ENCODE measurements around the gene CTNS.

The CTNS gene

DNA sequence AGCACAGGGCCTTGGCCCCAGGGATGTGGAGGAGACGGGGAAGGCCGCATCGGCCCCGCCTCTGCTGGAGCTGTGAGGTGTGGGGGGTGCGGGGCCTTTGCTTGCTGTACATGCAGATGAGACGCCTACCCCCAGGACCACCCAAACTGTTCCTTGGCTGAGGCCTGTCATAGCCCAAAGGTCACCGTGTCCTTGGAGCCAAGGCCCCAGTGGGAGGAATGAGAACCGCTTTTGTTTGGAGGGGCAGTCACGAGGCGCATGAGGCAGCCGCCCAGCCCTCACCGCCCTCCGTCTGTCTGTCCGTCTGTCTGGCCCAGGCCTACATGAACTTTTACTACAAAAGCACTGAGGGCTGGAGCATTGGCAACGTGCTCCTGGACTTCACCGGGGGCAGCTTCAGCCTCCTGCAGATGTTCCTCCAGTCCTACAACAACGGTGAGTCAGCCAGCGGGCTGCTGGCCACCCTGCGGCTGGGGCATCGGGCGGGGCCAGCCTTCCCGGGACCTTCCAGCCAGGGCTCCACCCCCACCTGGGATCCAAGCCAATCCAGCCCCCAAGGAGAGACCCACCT lies 23.1 kb downstream of the CTNS start:
- no peak for FAIRE-seq

DNA sequence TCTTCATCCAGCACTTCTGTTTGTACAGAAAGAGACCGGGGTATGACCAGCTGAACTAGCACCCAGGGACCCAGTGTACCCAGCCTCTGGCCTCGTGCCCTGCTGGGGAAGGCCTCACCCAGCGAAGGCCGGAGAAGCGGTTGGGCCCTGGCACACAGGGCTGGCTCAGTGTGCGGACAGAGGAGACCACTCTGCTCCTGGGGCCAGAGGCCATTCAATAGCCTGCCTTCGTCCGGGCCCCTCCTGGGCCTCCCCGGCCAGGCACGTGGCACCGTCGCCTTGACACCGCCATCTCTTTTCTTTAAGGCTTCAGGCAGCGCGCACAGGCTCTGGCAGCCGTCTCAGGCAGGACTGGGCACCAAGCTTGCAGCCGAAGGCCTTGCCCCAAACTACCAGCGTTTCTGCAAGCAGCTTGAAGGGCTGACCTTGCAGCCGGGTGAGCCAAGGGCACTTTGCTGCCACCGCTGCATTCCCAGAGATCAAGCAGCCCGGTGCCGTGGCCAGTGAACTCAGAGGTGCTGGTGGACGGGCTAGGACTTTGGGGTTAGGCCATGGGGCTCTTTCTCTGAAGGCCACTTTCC lies 23.8 kb downstream of the CTNS start:
- no peak for FAIRE-seq

DNA sequence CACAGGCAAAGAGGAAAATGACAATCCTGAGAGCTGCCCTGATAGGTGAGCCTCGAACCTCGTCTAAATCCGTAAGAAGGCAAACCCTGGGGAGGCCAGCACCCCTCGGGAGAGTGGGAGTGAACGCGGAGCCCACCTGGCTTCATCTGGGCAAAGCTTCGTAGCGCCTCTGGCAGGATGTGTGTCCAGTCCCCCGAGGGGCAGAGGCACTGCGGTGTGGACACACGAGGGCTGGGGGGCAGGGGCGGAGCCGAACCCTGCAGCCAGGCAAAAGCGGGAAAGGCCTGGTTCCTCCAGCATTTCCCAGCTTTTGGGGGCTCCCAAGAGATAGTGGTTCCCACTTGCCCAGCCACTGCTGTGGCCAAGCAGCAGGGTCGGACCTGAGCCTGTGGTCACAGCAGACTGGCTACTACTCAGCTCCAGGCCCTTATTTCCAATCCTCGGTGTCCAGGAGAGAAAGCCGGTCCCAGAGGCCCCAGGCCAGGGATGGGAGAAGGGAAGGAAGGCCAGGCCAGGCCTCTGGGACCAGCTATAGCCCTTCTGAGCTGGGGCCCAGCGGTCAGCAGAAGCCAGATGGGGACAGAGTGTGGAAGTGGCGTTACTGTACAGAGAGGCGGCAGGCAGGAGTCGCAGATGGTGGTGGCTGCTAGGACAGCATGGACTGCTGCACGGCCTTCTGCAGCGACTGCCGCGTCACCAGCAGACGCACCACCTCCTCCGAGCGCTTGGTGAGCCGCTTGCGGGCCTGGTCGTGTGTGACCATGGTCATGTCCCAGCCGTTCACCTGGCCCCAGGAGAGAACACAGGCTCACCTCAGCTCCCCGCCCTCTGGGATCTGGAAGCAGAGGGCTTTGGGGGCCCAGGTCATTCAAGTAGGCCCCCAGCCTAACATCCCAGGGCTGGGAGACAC lies 26.8 kb downstream of the CTNS start:
- FAIRE-seq = no peak

DNA sequence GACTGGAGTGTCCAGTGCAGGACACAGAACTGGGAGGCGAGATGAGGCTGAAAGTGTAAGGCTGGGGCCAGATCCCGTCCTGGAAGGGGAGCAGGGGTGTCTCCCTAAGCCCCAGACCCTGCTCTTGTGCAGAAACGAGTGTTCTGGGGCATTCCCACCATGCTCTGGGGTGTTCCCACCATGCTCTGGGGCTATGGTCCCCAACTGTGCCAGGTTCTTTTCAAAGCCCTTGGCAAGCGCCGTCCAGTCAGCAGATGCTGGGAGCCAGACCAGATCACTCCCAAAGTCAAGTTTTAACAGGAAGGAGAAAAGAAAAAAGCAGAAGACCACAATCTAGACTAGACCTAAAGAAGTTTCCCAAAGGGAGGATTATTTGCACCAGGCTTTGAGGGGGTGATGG lies 29.3 kb downstream of the CTNS start:
- FAIRE-seq = no peak

DNA sequence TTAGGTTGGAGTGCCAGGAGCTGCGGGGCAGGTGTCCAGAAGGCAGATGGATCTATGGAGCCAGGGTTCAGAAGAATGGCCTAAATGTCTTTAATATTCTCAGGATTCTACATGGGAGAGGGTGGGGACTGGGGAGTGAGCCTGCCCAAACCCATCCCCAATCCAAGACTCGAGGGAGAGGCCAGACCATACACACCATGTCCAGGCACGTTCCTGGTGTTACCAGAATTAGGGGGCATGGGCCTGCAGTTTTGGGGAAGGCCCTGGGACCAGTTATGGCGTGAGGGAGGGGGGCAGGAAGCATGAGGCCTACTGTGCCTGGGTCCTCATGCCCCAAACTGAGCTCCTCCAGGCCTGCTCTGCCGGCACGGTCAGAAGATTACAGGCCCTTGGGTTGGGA lies 30.0 kb downstream of the CTNS start:
- no peak for FAIRE-seq

DNA sequence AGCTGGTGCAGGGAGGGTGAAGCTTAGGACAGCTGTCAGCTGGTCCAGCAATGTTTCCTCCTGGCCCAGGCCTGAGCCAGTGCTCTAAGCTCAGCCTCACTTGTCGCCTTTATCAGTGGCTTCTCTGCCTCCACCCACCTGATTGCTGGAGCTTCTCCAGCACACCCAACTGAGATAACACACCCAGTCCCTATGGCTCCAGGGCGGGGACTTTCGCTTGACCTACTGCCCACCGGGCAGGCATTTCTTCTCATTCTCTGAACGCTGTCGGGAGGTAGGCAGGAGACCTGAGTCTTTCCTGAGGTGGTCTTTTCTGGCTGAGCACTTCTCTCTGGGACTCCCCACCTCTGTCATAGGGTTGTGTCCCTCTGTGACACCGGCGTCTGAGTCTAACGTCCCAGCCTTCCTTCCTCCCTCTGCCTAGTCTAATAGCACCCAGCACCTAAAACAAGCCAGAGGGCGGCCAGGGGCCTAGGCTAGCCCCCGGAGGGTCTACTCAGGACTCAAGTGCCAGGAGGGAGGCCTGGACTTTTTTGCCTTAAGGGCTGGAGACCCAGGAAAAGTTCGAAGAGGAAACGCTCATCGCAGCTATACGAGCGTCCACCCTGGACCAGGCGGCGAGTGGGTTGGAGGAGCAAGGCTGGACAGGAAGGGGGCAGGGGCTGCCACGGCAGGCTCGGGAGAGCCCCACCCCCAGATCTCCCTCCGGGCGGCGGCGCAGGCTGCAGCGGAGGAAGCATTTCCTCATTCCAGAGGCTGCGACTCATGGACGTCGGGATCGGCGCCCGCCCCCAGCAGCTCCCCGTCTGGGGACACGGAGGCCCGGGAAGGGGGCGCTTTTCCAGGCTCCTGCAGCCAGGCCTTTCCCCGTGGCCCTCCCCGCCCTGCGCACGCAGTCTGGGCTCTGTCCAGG lies 31.1 kb downstream of the CTNS start:
- FAIRE-seq = no peak

DNA sequence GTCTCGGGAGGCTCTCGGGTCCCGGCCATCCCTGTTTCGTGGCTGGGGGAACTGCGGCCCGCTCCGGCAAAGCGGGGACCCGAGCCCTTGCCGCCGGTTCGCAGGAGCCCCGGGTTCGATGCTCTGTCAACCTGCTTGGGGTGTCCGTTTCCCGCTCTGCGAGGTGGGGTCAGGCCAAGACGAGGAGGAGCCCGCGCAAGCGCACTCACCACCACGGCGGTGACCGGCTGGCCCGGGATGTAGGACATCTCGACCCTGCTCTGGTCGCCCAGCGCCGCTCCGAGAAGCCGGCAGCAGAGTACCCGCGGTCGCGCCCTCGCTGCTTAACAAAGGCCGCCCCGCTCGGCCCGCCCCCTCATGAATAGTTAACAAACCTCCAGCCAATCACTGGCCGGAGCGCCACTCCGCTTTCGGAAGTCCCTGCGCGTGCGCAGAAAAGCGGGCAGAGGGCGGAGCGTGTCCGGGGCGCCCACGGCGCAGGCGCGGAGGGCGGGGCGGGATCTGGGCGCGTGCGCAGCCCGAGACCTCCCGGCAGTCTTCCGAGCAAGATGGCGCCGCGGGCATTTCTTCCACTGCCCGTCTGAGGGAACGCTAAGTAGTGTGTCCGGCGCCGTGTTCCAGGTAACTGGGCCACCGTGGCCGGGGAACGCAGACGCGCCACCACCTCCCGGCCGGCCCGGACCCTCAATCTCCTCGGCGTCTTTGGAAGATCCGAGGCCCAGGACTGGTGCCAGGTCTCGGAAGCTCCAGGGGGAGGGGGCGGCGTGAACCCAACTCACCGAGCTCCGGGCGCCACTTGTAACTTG lies 31.9 kb downstream of the CTNS start, which contains the start of the genes EMC6 and TAX1BP3:
EMC6 (plus strand) TSS at position 534 of the 806 bp plus-strand sequence. CDS start 335 bp downstream, outside the sequence.
TAX1BP3 (minus strand) TSS at position 300 of the 806 bp plus-strand sequence; CDS start at position 248, 52 bp downstream.
- peak; percentile 55 for FAIRE-seq

DNA sequence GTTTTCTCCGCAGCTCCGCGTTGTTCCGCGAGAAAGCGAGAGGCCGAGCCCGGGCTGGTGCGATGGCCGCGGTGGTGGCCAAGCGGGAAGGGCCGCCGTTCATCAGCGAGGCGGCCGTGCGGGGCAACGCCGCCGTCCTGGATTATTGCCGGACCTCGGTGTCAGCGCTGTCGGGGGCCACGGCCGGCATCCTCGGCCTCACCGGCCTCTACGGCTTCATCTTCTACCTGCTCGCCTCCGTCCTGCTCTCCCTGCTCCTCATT lies 32.5 kb downstream of the CTNS start:
- FAIRE-seq = no peak

DNA sequence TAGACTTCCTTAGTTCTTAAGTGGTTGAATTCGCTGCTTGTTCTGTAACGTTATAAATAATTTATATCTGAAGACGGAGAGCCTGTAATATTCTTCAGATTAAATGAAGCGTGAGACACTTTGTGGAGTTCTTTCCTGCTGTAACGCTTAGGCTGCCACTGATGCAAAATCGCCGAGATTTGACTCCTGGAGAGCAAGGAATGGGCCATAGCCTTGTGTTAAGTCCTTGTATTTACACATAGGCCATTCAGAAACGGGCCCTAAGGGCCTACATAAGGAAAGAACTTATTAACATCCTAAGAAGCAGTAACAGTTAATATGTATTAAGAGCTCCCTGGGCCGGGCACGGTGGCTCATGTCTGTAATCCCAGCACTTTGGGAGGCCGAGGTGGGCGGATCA lies 33.0 kb downstream of the CTNS start:
- FAIRE-seq = no peak

DNA sequence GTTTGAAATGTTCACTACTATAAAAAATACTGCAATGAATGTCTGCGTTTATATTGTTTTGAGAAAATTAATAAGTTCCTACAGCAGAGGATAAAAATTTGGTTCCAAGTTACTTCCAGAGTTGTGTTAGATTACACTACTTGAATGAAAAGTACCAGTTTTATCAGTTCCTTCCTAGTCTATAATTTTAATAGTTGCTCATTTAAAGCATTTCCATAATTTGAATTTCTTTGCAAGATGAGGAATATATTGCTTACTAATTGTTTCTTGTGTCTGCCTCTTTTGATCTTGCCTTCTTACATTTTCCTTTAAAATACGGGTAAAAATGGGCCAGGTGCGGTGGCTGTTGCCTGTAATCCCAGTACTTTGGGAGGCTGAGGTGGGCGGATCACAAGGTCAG lies 36.0 kb downstream of the CTNS start:
- no peak for FAIRE-seq

DNA sequence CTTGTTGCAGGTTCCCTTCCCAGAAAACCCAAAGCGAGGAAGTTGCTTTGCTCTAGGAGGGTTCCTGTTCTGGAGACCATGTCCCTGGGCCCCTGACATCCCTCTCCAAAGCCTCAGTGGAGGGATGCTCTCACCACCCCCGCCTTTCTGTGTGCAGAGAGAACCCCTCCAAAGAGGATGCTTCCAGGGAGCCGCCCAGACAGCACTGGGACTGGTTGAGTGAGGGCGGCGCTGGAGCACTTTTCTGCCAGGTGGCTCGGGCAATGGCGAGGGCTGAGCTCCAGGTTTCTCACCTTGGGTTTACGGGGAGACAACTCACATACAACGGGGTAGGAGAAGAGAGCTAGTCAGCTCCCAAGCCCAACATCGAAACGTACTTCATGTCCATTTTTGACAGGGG lies 39.3 kb downstream of the CTNS start:
- FAIRE-seq = no peak

DNA sequence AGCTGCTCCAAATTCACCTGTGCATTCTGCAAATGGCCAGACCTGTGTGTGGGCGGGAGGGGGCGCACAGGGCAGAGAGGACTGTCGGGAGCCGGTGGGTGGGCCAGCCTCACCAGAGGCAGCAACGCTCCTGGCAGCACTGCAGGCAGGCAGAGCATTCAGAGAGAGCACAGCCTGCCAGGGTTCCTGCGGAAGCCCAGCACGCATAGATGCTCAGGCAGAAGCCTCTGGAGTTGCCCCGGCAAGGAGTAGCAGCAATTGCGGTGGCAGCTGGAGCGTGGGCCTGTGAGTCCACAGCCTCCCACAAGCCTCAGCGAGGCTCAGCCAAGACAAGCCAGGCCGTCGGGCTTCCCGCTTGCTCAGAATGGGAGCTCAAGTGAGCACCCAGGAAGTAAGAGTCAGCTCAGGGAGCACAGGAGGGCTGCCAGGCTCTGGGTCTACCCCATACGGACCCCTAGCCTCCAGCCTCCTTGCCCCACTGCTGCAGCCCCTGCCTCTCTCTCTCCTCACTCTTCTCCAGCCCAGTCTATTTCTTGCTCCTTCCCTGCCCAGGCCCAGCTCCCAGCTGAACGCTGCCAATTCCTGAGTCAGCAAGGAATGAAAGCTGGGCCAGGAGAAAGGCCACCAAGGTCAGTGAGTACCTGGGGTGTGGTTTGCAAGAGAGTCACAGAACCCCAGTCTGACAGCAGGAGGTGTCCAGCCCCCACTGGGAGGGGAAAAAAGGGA lies 41.7 kb downstream of the CTNS start:
- no peak for FAIRE-seq

DNA sequence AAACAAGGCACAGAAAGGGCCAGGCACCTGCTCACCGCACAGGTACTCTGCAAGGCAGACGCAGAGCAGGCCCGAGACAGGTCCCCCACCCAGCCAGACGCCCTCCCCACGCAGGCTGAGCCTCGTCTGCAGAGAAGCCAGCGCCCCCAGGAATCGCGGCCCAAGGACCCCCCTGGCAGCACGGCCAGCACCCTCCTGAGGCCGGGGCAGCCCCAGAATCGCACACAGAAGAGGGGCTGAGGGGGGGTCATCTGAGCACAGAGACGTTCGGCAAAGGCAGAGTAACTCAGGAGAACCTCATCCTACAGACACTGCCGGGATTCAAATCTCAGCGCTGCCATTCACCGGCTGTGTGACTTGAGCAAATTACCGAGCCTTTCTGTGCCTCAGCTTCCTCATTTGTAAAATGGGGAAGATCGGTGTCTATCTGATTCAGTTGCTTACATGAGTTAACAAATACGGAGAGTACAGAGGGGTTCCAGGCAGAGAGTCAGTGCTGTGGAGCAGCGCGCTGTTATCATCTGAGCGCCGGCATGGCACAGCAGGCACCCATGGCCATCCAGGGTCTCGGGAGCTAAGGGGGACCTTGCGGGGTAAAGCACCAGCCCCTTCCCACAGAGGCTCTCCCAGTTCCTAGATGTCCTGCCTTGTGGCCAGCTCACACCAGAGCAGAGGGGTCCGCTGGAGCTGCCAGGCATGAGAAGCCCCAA lies 42.4 kb downstream of the CTNS start:
- FAIRE-seq = no peak

DNA sequence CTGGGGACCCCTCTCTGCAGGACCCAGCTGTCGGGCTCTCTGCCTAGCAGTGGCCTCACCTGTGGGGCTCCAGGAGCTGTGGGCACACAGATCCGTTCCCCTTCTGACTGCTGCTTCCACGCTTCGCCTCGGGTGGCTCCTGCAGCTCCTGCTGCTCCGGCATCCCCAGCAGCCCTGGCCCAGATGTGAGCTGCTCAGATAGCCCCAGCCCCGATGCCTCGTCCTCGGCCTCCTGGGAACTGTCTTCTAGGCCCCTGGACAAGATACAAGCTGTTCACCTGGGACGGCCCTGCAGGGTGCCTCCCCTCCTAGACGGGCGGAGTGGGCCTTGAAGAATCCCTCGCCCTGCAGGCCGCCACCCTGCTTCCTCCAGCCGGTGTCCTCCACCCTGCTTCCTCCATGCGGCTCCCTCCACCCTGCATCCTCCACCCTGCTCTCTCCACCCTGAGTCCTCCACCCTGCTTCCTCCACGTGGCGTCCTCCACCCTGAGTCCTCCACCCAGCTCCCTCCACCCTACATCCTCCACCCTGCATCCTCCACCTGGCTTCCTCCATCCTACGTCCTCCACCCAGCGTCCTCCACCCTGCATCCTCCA lies 43.1 kb downstream of the CTNS start:
- FAIRE-seq = no peak

DNA sequence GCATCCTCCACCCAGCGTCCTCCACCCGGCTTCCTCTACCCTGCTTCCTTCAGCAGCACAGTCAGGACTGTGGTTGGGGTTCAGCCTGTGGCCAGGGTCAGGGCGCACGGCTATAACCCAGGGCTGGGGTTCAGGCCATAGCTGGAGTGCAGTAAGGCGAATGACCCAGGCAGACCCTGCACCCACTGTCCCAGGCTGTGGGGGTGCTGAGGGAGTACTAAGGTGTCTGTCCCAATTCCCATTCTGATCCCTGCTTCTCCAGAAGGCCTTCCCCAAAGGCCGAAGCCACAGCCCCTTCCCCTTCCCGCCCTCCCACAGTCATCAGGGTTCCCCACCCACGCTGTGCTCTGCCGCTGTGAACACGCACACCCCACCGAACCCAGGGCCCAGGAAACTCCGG lies 44.5 kb downstream of the CTNS start:
- FAIRE-seq = no peak

DNA sequence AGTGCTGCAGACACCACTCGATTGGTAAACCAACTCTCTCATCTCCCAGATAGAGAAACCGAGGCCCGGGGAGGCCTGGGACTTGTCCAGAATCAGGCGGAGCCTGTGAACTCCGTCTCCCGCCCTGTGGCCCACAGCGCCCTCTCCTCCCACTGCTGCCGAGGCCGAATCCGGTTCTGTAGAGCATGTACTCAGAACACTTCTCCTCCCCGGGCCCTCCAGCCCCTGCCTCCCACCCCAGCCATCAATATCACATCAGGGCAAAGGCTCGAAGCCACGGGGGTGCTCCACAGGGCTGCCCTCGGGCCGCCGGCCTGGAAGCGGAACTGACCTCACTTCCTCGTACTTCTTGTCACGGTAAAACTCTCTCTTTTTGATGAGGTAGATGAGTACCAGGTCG lies 45.0 kb downstream of the CTNS start:
- no peak for FAIRE-seq

DNA sequence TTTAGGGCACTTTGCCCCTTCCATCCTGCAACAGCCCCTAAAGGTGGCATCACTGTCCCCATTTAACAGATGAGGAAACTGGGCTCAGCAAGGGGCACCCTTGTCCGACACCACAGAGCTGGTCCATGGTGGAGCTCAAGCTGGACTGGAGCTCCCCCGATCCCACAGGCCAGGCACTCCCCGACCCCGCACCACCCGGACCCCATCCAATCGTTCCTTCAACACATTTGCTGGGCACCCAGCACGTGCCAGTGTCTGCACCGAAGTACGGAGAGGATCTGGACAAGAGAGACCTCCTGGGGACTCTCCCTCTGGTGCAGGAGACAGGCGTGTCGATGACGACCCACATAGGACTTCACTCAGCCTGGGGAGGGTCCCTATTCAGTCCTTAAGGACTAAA lies 45.5 kb downstream of the CTNS start:
- FAIRE-seq = no peak

DNA sequence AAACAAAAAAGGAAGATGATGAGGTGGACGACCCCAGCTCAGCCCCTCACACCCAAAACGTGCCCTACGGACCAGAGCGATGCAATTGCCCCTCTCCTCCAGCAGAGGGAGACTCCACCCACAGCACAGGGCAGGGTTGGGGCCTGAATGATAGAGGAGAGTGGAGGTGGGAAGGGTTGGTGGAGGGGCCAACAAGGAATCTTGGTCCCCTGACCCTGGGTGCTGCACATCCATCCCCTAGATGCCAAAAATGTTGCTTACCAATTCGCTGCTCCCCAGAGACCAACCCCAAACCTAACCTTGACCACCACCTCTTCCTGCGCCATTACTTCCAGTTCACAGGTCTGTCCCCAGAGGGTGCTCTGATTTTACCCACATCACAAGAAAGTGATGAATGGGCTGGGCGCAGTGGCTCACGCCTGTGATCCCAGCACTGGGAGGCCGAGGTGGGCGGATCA lies 46.5 kb downstream of the CTNS start:
- no peak for FAIRE-seq

DNA sequence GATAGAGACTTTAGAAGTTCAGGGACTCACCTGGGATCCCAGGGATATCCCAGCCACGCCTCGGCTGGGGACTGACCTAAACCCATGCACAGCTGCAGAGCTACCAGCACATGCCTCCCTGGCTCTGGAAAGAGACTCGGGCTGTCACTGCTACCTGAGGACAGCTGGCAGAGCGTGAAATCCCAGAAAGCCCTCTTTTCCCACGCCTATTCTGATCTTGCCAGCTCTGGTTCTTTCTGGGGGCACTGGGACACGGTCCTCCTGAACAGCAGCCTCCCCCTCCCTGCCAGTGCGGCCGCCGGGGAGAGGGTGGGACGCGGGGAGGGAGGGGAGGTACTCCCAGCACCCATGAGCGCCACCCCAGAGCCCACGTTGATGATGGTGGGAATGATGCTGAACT lies 48.6 kb downstream of the CTNS start:
- no peak for FAIRE-seq

DNA sequence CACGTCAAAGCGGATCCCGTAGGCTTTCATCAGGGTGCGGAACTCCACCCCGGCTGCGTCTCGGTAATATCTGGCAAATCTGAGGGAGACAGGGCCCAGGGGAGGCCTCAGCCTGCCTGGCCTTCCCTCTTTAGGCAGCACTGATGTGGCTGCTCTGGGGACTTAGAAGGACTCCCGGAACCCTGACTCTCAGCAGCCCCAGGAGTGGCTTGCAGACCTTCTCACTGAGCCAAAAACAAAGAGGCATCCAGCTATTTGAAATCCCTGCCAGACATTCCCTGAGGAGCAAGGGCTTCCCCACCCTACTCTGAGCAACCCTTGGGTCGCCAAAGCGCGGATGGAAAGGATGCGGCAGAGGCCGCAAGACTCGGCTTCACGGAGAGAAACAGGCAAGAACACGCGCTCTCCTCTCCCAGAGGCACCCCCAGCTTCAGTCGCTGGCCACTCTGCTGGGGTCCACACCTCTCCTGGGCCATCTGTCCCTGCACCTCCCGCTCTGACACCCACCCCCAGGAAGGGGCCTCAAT lies 51.5 kb downstream of the CTNS start:
- FAIRE-seq = no peak
